ENCODE results near the gene AUTS2.

- no peak for TF ChIP-seq POLR2A (IDR thresholded peaks at IDR 0.05)
- no peak for TF ChIP-seq EP300 (IDR thresholded peaks at IDR 0.05)
- no peak for TF ChIP-seq CTCF (IDR thresholded peaks at IDR 0.05)
Observed at GRCh38 chr7:69996121-69996520, 397.8 kb downstream of the AUTS2 start.
